Measurements from ENCODE around the gene CDH12. TPM values are rescaled to one million over a fixed set of nuclear protein-coding genes. Genes with fewer than 3 reads are reported as not detected.
"Not testable (repeated sequence)": the region's sequence is repeated elsewhere in the genome, so short reads cannot be mapped to it uniquely, and the experiment has no call there.

CDH12 gene
- total RNA-seq, 1 donor from 2014 or later = 38.3 TPM

DNA sequence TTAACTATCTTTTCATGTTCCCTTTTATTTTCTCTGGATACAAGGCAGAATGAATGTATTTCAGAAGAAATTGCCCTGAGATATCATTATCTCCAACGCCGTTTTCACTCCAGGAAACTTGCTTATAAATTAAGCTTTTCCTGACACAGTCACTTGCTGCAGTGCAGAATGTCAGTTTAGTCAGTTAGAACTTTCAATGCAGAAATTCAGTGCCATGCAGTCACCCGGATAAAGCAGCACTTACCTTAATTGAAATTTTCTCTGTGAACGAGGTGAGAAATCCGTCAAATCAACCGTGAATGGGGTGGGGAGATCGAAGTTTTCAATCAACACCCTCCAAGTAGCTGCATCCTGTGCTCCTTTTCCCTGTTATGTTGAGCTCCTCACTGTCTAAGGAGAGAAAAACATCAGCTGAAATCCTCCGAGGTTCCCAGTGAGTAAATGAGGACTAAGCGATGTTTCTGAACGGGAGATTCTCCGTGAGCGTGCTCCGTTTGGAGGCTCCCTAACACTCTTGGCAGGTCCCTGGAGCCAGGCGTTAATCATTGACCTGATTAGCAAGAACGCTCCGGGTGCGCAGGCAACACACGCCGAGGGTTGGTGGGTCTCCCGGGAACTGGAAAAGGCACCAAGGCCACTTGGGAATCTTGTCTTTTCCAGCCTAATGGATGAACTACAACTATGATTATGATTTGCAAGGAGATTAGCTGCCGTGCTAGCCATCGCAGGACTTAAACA is 640.7 kb downstream of the CDH12 start:
- not testable (repeated sequence) for FAIRE-seq; DNase-seq (ENCODE audit: low spot score in 2 of 2)

- not testable (repeated sequence) for DNase-seq (ENCODE audit: low spot score in 2 of 2); FAIRE-seq
These were observed 644.7 kb downstream of the CDH12 start for GRCh38 chr5:22208463-22208862.

DNA sequence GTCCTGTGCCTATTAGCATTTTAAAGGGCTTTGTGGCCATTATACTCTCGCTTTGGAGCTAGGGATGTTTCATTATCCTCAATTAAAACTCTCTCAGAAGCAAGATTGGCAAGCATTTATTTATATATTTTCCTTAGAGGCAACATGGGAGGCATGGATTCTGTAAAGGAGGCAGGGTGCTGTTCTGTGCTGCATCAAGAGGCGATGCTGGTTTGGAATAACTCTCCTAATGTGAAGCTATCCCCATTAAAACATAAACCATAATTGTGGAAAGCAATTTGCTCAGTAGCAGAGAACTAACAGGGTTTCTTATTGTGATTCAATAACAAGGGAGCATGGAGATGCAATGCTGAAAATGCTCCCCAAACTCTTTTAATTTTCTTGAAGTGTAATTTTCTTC is 664.5 kb downstream of the CDH12 start:
- not testable (repeated sequence) for FAIRE-seq; DNase-seq (ENCODE audit: low spot score in 2 of 2)

DNA sequence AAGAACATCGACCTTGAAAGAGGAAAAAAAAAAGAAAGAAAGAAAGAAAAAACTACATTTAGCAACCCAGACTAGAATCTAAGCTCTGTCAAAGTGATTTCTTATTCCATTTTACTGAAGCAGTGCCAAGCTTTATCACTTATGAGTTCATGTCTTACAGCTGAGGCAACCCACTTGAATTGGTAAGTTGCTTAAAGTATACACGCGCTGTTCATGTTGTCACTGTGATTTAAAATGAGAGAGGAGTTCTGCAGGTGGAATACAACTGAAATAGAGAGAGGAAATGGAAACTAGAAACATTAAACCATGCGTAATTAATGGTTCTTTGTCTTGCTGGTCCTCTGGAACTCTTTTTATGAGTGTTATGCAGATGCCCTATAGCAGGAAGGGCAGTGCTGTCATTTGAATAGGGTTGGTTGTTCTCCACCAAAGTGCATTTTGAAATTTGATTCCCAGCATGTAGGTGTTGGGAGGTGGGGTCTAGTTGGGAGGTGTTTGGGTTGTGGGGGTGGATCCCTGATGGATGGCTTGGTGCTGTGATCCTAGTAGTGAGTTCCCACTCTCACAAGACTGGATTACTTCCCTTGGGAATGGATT is 665.4 kb downstream of the CDH12 start:
- not testable (repeated sequence) for FAIRE-seq; DNase-seq (ENCODE audit: low spot score in 2 of 2)

GRCh38 chr5:22169226-22169625 is 683.9 kb downstream of the CDH12 start:
- FAIRE-seq; DNase-seq (ENCODE audit: low spot score in 2 of 2): not testable (repeated sequence)

- DNase-seq (ENCODE audit: low spot score in 2 of 2); FAIRE-seq: not testable (repeated sequence)
These were observed 684.4 kb downstream of the CDH12 start for GRCh38 chr5:22168704-22169103.

GRCh38 chr5:22165931-22166330 is 687.2 kb downstream of the CDH12 start:
- not testable (repeated sequence) for FAIRE-seq; DNase-seq (ENCODE audit: low spot score in 2 of 2)

- FAIRE-seq; DNase-seq (ENCODE audit: low spot score in 2 of 2): not testable (repeated sequence)
These were observed 688.0 kb downstream of the CDH12 start for GRCh38 chr5:22164910-22165748.

GRCh38 chr5:22156953-22157352 is 696.2 kb downstream of the CDH12 start:
- DNase-seq (ENCODE audit: low spot score in 2 of 2); FAIRE-seq: not testable (repeated sequence)

- DNase-seq (ENCODE audit: low spot score in 2 of 2); FAIRE-seq: not testable (repeated sequence)
These were observed 698.4 kb downstream of the CDH12 start for GRCh38 chr5:22154779-22155178.

GRCh38 chr5:22151801-22152200 is 701.3 kb downstream of the CDH12 start:
- not testable (repeated sequence) for DNase-seq (ENCODE audit: low spot score in 2 of 2); FAIRE-seq

GRCh38 chr5:22140418-22140817 is 712.7 kb downstream of the CDH12 start:
- not testable (repeated sequence) for DNase-seq (ENCODE audit: low spot score in 2 of 2); FAIRE-seq

DNA sequence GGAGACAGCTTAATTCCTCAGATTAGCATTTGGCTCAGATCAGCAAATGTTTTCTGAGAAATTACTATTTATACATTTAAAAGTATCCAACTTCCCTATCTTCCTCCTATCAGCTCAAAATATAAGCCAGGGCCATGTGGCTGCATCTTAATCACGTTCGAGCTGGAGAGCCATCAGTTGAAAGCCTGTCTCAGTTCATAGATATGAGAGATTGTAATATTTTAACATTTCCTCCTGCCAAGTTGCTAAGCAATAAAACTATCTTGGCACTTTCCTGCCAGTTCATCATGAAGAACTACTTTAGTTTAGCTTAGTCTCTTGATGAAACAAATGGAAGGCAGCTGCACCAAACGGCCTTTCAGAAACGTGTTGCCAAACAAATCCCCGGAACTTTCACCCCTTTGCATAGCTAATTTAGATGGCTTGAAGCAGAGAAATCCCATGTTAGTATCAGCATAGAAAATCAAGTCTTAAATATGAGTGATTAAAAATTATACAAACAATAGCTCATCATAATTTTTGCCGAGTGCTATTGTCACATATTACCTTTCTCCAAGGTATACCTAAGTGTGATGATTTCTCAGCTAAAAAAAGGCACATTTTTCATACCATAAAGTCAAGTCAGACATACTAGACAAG is 713.4 kb downstream of the CDH12 start:
- not testable (repeated sequence) for FAIRE-seq; DNase-seq (ENCODE audit: low spot score in 2 of 2)

- DNase-seq (ENCODE audit: low spot score in 2 of 2) = no peak
- FAIRE-seq = no peak
These were observed 741.8 kb downstream of the CDH12 start for GRCh38 chr5:22111320-22111719.

DNA sequence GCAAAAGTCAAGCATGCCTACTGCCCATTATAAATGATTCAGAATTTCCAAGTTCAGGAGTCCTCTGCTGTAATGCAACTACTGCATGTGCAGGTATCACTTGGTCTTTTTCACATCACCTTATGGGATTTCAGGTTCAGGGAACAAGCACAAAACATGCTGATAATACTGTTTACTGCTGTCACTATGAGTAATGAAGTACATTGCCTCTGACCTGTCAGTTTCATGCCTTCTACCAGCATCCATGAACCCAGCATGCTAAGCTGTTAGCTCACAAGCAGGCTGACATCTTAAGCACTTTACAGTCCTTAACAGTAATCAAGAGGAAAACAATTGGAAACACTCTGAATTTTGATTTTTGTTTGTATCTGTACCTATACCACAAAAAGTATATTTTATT is 743.8 kb downstream of the CDH12 start:
- FAIRE-seq (no peak), DNase-seq (ENCODE audit: low spot score in 2 of 2) (no peak)

GRCh38 chr5:22108545-22108944 is 744.6 kb downstream of the CDH12 start:
- DNase-seq (ENCODE audit: low spot score in 2 of 2) (no peak), FAIRE-seq (no peak)

DNA sequence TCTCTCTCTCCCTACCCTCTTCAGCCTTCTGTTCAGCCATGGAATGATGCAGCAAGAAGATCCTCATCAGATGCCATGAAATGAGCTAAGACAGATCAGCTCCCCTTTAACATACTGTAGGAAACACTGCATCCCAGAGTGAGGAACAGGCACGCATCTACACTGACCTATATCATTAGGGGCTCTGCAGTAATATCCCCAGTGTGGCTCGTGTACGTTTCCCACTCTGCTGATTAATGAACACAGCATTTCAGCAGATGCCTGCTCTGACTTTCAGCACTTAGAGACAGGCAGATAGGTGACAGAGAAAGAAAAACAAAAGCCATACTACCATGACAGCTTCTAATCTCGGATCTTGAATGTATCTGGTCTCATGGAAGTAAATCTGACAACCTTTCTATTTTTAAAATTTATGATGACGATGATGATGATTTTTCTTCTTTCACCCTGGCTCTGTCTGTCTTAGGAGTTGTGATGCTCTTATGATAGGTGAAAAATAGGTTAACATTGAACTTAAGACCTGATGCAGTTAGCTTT is 750.3 kb downstream of the CDH12 start:
- DNase-seq (ENCODE audit: low spot score in 2 of 2) (no peak), FAIRE-seq (no peak)

DNA sequence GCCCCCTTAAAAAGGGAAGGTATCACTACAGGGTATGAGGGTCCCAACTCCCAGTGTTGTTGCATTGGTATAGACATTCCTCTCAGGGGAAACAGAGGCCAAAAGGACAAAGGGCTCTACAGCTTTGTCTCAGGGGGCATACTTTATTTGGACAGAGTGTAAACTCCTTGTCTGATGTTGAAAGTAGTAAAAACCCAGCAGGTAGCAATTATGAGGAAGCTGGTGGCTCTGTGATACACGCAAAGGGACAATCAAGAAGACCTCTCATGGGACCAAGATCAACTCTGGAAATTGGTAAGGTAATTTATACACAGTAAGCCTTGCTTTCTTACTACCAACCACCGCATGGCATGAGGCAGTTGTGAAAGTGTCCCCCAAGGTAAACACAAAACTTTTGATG is 764.6 kb downstream of the CDH12 start:
- FAIRE-seq (no peak), DNase-seq (ENCODE audit: low spot score in 2 of 2) (no peak)

DNA sequence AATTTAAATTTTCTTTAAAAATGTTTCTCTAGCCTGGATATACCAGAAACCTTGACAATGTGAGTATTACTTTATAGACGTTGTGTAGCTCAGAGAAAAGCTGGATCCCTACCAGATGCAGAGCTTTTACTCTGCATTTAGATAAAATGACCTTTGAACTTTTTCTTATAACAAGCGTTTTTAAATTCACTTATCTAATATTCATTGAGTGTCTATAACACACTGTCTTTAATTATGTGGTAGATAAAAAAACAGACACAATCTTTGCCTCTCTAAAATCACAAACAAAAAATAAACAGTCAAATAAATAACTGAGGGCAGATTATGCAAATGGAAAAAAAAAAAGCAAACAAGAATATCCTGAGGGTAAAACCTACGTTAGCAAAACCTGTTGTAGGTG is 773.6 kb downstream of the CDH12 start:
- DNase-seq (ENCODE audit: low spot score in 2 of 2) (no peak), FAIRE-seq (no peak)

GRCh38 chr5:22079002-22079401 is 774.1 kb downstream of the CDH12 start:
- DNase-seq (ENCODE audit: low spot score in 2 of 2) = no peak
- FAIRE-seq = no peak
